ENCODE data around the gene LEUTX.
"Not testable (repeated sequence)": the region's sequence is repeated elsewhere in the genome, so short reads cannot be mapped to it uniquely, and the experiment has no call there.

The LEUTX gene, protein sequence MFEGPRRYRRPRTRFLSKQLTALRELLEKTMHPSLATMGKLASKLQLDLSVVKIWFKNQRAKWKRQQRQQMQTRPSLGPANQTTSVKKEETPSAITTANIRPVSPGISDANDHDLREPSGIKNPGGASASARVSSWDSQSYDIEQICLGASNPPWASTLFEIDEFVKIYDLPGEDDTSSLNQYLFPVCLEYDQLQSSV

DNA sequence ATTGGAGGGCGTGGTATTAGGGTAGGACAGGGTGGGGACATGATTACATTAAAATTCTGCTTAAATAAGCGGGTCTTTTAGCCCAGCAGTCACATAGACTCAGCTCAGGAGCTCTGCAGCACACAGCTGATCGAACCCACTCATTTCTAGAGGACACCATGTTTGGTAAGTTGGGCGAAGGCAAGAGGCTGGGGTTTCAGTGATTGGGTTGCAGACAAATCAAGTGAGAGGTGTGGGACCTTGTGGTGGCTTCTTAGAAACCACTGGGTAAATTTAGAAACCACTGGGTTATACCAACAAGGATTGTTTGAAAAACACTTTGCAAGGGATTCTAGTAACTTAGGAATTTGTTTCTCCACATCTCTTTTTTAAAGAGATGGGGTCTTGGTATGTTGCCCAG is at the start of gene LEUTX:
Gene LEUTX (plus strand): TSS at position 92 of the 400 bp plus-strand sequence. CDS start 67 bp downstream, at position 159.
- DNase-seq: no peak

DNA sequence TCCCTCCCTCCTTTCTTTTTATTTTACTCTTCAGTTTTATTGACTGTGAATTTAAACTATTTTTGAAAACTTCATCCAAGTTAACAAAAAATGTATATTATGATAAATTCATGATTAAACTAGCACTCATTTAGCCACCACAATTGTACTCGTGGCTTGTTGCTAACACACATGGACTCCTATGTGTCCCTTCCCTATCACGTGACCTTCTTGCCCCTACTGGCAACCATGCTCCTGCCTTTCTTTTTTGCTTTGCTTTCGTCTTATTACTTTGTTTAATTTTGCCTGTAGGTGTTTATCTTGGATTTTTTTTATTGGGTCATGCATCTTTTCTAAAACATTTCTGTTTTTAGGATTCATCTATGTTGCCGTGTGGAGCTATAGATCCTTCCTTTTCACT is 49.1 kb upstream of the LEUTX start:
- no peak for DNase-seq

DNA sequence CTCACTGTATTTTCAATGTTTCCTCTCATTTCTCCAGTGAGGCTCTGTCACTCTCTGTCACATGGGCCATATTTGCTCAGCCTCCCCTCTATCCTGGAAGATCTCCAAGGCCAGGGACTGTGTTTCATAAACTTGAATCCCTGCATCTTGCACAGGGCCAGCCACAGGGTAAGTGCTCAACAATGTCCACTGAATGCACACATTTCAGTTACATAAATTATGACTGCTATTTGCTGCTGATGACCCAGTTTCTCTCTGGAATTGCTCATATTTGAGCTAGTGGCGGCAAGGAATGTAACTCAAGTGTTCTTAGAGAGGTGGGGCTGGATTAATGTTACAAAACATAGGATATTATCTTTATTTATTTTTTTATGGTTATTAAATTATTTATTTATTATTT is 47.0 kb upstream of the LEUTX start:
- no peak for DNase-seq

DNA sequence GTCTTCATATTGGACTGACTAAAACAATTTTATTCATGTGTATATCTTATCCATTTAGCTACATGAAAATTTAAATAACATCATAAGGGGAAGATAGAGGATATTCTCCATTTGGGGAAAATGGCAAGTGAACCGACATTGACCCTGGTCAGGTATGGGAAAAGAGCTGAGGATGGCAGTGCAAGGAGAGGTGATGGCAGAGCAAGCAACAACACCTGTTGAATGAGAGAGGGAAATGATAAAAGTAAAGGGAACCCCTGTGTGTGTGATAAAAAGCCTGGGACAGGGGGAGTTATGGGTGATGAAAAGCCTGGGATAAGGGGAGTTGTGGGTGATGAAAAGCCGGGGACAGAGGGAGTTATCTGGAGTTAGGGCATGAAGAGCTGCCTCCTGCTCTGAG is 44.8 kb upstream of the LEUTX start:
- no peak for DNase-seq

DNA sequence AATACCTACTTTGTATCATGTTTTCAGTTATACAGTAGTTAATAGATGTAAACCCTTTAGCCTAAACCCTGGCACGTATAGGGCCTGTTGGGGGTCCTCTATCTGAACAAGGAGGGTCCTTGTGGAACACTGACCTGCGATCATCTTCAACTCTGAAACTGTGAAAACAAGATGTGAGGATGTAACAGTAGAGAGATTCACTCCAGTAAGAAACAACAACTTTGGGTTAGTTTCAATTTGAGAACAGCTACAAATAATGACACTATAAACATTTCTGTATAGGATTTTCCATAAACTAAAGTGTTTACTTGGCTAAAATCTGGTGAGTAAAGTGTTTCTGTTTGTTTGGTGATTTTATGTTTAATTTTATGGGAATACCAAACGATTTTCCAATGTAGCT is 43.0 kb upstream of the LEUTX start:
- DNase-seq: no peak

DNA sequence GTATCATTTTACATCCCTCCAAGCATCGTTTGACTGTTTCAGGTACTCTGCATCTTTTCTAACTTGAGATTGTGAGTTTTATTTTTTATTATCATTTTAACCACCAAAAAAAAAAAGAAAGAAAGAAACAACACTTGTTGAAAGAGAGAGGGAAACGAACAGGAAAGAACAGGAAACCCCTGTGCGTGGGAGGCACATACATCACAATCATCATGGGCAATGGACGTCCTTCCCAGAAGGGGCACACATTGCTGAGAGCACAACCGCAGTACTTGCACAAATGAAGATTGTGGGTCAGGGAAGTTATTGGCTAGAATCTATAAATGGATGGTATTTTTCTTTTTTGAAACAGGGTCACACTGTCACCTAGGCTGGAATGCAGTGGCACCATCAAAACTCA is 42.6 kb upstream of the LEUTX start:
- no peak for DNase-seq

DNA sequence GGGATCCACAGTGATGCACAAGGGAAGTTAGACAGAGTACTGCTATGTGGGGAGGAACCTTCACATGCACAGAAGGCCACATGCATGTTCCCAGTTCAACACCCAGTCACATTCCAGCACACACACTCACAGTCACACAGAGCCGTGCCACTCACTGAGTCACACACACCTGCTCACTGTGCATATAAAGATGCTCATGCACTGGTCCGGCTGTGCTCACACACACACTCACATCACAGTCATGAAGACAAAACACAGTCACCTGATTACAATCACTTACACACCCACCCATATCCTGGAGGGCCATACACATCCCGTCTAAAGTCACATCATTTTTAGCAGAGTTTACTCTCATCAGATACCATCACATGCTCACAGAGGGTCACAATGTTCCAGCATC is 41.3 kb upstream of the LEUTX start:
- DNase-seq: no peak

DNA sequence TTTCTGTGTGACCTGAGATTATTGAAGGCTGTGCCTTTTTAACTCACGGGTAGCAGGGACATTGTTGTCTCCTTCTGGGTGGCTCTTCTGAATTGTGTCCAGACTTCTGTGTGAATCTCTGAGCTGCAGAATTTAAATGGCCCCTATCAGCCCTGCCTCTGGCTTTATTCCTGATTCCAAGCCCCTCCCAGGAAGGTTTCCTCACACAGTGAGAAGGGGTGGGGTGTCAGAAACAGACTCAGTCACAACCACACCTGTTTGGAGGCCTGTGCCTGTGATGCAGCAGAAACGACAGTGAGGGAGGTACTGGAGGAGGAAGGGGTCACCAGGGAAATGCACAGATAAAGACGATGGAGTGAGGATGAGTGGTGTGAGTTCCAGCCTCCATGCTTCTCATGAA is 40.8 kb upstream of the LEUTX start, which contains the start of gene CLC:
Gene CLC (minus strand): TSS at position 139 of the 400 bp plus-strand sequence. CDS start 77 bp downstream, at position 62.
- DNase-seq: no peak

DNA sequence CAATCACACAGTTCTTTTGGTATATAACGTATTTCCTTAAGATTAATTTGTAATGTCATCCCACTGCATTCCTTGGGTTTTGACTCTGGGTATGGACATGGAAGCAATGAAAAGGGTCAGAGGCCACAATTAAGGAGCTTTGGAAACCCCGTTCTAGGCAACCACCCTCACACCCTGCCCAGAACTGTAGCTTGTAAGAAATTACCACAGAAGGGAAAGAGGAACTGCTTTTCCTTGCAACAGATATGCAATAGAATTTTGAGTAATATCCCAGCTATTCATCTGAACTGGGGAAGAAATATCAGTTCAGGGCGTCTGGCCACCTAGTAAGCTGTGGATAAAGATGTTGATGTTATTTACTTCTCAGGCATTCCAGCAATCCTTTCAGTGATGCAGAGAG is 39.8 kb upstream of the LEUTX start:
- no peak for DNase-seq

DNA sequence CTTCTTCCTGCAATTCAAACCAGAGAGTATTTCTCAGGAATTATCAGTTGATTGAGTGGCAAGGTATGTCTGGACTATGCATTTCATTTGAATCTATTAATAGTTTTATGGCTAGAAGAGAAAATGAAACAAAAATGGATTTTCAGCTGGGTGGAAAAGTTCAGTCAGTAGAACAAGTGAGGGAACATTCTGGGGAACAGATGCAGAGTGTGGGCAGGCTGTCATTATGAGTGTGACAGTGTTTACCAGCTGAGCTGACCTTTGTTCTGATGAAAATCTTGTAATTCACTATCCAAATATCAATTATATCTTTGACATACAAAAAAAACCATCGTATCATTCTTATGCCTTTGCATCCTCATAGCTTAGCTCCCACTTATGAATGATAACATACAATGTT is 38.3 kb upstream of the LEUTX start:
- DNase-seq: peak; percentile 6

DNA sequence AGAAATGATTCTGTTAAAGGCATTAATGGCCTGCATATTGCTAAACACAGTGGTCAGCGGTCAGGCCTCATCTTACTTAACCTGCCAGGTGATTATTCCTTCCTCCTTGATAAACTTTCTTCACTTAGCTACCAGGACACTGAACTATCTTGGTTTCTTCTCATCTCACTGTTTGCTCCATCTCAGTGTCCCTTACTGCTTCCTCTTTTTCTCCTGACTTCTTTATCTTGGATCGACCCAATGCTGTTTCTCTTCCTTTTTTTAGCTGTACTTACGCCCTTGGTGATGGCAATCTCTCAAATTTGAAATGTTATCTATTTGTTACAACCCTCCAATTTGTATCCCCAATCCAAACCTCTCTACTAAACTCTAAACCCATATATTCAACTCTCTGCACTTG is 33.0 kb upstream of the LEUTX start:
- no peak for DNase-seq

DNA sequence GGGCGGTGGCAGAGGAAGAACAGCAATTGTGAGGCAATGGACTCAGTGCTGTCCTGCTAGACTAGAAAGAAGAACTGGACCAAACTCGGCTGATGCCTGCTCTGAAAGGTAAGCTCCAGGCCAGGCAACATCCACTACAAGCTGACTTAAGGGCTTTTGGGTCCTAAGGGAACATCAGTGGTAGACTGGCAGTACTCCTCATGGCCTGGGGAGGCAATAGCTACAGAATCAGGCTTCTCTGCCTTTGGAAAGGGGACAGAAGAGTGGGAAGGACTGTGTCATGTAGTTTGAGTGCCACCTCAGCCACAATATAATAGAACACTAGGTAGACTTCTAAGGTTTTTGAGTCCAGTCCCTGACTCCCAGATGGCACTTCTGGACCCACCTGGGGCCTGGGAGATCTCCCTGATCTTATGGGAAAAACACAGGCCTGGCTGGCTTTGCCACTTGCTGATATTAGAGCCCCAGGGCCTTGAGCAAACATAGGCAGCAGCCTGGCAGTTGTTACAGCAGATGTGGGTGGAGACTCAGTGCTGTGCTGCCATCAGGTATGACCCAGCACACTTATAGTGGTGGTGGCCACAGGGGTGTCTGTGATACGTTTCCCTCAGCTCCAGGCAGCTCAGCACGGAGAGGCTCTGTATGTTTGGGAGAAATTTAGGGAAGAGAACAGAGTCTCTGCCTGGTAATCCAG is 31.7 kb upstream of the LEUTX start:
- no peak for DNase-seq

DNA sequence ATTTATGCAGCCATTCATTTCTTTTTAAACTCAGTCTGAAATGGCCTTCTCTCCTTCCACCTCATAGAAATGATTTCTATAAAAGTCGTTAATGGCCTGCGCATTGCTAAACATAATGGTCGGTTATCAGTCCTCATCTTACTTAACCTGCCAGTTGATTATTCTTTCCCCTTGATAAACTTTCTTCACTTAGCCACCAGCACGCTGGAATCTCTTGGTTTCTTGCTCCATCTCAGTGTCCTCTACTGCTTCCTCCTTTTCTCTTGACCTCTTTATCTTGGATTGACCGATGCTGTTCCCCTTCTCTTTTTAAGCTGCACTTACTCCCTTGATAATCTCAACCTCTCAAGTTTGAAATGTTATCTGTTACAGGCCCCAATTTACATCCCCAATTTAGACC is 28.7 kb upstream of the LEUTX start:
- DNase-seq: no peak

DNA sequence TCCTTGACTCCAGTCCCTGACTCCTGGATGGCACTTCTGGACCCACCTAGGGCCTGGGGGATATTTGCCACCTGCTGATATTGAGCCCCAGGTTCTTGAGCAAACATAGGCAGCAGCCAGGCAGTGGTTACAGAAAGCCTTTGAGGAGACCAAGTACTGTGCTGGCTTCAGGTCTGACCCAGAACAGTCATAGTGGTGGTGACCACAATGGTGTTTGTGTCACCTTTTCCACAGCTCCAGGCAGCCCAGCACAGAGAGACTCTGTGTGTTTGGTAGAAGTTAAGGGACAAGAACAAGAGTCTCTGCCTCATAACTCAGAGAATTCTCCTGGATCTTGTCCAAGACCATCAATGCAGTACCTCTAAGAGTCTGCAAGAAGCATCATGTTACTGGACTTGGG is 26.3 kb upstream of the LEUTX start:
- no peak for DNase-seq

DNA sequence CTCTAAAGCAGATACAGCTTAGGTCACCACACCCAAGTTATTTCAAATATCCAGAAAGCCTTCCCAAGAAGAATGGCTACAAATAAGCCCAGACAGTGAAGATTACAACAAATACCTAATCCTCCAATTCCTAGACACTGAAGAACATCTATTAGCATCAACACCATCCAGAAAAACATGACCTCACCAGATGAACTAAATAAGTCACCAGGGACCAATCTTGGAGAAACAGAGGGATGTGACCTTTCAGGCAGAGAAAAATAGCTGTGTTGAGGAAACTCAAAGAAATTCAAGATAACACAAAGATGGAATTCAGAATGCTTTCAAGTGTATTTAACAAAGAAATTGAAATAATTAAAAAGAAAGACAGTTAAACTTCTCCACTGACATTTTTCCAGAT is 25.9 kb upstream of the LEUTX start:
- DNase-seq: no peak

DNA sequence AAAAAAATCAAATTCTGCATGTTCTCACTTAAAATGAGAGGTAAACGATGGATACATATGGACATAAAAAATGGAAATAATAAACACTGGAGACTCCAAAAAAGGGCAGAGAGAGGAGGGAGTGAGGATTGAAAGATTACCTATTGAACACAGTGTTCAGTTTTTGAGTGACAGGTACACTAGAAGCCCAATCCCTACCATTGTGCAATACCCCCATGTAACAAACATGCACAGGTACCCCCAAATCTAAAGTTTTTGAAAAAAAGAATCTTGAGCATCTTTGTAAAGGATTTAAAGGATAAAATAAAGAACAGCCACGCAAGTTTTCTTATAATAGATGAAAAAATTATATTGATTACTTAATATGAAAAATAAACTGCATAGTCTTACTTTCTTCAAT is 24.1 kb upstream of the LEUTX start:
- no peak for DNase-seq

DNA sequence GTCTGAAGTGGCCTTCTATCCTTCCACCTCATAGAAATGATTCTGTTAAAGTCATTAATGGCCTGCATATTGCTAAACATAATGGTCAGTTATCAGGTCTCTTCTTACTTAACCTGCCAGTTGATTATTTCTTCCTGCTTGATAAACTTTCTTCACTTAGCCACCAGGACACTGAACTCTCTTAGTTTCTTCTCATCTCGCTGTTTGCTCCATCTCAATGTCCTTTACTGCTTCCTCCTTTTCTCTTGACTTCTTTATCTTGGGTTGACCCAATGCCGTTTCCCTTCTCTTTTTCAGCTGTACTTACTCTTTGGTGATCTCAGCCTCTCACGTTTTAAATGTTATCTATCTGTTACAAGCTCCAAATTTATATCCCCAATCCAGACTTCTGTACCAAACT is 23.7 kb upstream of the LEUTX start:
- DNase-seq: no peak

DNA sequence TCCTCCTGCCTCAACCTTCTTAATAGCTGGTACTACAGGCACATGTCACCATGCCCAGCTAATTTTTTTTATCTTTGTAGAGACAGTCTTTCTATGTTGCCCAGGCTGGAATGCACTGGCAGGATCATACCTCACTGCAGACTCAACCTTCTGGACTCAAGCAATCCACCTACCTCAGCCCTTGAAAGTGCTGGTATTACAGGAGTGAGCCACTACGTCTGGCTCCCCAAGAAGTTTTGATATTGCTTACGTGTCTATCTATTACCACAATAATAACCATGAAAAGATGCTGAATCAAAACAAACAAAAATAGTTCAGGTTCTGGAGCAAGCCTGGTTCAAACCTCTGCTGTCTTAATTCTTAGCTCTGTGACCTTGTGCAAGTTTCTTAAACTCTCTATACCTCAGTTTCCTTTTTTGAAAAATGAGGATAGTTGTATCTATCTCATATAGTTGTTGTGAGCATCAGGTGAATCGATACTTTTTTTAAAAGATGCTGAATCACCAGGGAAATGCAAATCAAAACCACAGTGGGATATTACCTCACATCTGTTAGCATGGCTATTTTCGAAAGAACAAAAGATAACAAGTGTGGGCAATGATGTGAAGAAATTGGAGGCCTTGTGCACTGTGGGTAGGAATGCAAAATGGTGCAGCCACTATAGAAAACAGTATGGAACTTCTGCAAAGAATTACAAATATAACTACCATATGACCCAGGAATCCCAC is 19.0 kb upstream of the LEUTX start:
- no peak for DNase-seq

DNA sequence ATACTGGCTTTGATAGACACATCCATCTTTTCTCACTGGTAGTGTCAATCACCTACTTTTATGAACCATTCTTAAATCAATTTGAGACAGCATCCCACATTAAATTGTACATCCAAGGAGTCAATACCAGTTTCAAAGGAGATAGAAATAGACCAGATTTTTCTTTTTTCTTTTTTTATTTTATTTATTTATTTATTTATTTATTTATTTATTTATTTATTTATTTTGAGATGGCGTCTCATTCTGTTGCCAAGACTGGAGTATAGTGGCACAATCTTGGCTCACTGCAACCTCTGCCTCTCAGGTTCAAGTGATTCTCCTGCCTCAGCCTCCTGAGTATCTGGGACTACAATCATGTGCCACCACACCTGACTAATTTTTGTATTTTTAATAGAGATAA is 16.8 kb upstream of the LEUTX start:
- DNase-seq: not testable (repeated sequence)

DNA sequence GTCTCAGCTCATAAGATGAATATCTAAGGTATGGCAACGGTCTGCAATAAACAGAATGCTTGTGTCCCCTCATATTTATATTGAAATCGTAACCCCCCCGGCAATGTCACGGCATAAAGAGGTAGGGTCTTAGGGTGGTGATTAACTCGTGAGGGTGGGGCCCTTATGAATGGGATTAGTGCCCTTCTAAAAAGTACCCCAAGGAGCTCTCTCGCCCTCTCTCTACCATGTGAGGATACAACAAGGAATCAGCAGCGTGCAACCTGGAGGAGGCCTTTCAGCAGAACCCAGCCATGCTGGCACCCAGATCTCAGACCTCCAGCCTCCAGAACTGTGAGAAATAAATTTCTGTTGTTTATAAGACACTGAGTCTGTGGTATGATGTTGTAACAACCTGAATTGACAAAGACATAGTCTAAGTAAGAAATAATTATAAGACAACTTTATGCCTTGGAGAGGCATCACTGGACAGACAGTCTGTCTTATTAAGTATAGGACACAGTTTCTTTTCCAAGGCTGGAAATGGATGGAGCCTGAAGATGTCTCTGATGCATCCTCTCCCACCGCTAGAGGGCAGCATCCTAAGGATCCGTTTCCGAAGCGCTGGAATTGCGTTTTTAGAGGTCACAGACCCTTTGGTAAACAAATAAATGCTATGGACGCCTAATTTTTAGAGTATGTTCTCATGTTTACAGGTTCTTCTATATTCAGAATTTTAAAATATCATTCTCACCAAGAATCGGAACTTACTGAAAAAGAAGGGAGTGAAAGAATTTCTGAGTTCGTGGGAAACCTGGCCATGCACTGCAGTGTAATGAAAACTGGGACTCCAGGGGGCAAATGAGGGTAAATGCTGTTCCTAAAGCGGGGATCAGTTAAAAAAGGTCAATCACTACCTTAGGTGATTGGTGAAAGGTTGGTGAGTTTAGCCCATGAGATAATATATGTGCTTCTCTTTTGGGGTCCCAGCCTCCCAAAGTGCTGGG is 13.3 kb upstream of the LEUTX start:
- peak; percentile 36 for DNase-seq

DNA sequence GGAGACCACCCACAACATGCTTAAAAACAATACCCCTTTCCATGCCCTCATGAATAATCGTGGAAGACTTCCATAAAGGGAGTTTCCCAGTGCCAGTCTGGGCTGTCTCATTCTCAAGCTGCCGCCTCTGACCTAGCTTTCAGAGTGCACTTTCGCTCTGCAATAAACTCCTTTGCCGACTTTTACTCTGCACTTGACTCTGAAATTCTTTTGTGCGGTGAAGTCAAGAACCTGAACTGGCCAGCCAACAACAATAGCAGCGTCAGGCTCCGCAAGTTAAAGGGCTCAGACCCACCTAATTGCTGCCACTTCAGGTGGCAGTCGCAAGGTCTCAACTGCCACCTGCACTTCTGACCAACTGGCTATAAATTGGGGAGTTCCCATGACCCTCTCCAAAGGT is 10.3 kb upstream of the LEUTX start:
- DNase-seq: no peak

DNA sequence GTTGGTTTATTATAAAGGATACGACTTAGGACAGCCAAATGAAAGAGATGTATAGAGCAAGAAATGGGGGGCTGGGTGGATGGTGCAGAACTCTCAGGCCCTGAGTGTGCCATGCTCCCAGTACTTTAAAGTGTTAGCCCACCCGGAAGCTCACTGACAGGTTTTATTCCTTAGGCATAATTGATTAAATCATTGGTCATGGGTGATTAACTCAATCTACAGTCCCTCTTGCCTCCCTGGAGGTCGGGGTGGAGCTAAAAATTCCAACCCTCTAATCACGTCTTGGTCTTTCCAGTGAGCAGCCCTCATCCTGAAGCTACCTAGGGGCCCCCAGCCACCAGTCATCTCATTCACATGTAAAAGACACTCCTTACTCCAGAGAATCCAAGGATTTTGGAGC is 9.9 kb upstream of the LEUTX start:
- DNase-seq: no peak

DNA sequence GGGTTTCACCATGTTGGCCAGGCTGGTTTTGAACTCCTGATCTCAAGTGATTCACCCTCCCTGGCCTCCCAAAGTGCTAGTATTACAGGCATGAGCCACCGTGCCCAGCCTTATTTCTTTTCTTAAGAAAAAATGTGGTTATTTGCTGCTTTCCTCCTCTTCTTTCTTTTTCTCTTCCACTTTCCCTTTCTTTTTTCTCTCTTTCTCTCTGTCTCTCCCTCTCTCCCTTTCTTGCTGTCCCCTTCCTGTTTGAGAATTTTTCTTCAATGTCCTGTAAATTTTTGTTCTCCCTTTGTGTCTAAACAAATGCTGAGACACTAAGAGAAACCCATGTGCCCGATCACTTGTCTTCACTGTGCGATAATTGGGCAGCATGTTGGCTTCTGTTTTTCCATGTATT is 2.2 kb downstream of the LEUTX start:
- DNase-seq: no peak

All from stimulated activated CD4-positive, alpha-beta T cell treated with anti-CD3 and anti-CD28 coated beads, Interleukin-4, amount 100 ng/mL, for 1 hour (primary cell).